ENCODE measurements around the gene RANBP17.
"Not testable (repeated sequence)": the region's sequence is repeated elsewhere in the genome, so short reads cannot be mapped to it uniquely, and the experiment has no call there.

RANBP17 gene

DNA sequence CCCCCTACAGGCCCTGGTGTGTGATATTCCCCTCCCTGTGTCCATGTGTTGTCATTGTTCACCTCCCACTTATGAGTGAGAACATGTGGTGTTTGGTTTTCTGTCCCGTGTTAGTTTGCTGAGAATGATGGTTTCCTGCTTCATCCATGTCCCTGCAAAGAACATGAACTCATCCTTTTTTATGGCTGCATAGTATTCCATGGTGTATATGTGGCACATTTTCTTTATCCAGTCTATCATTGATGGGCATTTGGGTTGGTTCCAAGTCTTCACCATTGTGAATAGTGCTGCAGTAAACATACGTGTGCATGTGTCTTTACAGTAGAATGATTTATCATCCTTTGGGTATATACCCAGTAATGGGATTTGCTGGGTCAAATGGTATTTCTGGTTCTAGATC lies 313.1 kb downstream of the RANBP17 start:
- not testable (repeated sequence) for H3K4me1 ChIP-seq (ENCODE audit: control insufficient read depth, insufficient read depth, low read length); H3K9me3 ChIP-seq (ENCODE audit: control insufficient read depth in 2 of 2, low read length in 2 of 2); H3K9ac ChIP-seq (ENCODE audit: low read length in 2 of 2); H3K36me3 ChIP-seq (ENCODE audit: control insufficient read depth in 2 of 2, insufficient read depth in 2 of 2, low read length in 2 of 2); H3K4me3 ChIP-seq (ENCODE audit: low read length in 2 of 2); H3K27ac ChIP-seq (ENCODE audit: low read length); H3K27me3 ChIP-seq (ENCODE audit: control insufficient read depth in 1 of 2, insufficient read depth in 2 of 2, low read length in 2 of 2)

DNA sequence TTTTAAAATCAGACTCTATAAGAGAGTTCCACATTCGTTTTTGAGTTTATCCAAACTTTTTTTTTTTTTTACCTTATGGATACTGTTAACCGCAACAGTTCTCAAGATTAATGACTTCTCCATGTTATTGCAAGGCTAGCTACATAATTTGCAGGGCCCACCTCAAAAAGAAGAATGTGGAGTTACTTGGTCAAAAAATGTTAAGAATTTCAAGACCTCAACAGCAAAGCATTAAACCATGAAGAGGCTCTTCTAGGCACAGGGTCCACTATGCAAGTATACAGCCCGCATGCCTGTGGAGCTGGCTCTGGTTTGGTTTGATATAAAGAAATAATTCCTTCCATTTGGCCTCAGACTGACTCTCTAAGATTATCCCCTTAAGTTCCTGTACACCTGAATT lies 313.9 kb downstream of the RANBP17 start:
- Histone ChIP-seq H3K27me3 (ENCODE audit: control insufficient read depth in 1 of 2, insufficient read depth in 2 of 2, low read length in 2 of 2) (no peaks in the 10 kb centered on the region), H3K36me3 (ENCODE audit: control insufficient read depth in 2 of 2, insufficient read depth in 2 of 2, low read length in 2 of 2) (no peaks in the 10 kb centered on the region), H3K4me1 (ENCODE audit: control insufficient read depth, insufficient read depth, low read length) (no peaks in the 10 kb centered on the region), H3K9ac (ENCODE audit: low read length in 2 of 2) (no peak overlapping the region), H3K9me3 (ENCODE audit: control insufficient read depth in 2 of 2, low read length in 2 of 2) (no peaks in the 10 kb centered on the region), H3K27ac (ENCODE audit: low read length) (no peak overlapping the region), H3K4me3 (ENCODE audit: low read length in 2 of 2) (no peak overlapping the region)

DNA sequence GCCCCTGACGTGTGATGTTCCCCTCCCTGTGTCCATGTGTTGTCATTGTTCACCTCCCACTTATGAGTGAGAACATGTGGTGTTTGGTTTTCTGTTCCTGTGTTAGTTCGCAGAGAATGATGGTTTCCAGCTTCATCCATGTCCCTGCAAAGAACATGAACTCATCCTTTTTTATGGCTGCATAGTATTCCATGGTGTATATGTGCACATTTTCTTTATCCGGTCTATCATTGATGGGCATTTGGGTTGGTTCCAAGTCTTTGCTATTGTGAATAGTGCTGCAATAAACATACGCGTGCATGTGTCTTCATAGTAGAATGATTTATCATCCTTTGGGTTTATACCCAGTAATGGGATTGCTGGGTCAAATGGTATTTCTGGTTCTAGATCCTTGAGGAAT lies 316.4 kb downstream of the RANBP17 start:
- H3K27me3 ChIP-seq (ENCODE audit: control insufficient read depth in 1 of 2, insufficient read depth in 2 of 2, low read length in 2 of 2); H3K4me1 ChIP-seq (ENCODE audit: control insufficient read depth, insufficient read depth, low read length); H3K4me3 ChIP-seq (ENCODE audit: low read length in 2 of 2); H3K9me3 ChIP-seq (ENCODE audit: control insufficient read depth in 2 of 2, low read length in 2 of 2); H3K9ac ChIP-seq (ENCODE audit: low read length in 2 of 2); H3K36me3 ChIP-seq (ENCODE audit: control insufficient read depth in 2 of 2, insufficient read depth in 2 of 2, low read length in 2 of 2); H3K27ac ChIP-seq (ENCODE audit: low read length): not testable (repeated sequence)

DNA sequence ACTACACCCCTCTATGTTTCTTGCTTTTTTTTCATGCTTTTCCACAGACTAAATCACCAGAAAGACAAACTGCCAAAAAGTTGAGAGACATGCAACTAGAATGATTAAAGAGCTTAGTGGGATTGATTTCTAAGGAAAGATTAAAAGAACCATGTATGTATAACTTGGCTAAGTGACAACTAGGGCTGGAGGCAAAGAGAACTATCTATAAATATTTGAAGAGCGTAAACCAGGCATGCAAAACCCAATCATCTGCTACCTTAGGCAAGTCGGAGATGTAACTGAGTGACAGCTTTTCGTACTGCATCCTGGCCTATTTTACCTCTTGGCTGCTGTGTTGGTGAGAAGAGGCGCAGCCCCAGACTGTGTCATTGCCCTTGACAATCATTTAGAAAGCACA lies 326.2 kb downstream of the RANBP17 start:
- H3K9me3 ChIP-seq (ENCODE audit: control insufficient read depth in 2 of 2, low read length in 2 of 2): no peaks in the 10 kb centered on the region
- no peaks in the 10 kb centered on the region for H3K4me1 ChIP-seq (ENCODE audit: control insufficient read depth, insufficient read depth, low read length)
- H3K27ac ChIP-seq (ENCODE audit: low read length): no peak overlapping the region
- H3K27me3 ChIP-seq (ENCODE audit: control insufficient read depth in 1 of 2, insufficient read depth in 2 of 2, low read length in 2 of 2): no peaks in the 10 kb centered on the region
- H3K4me3 ChIP-seq (ENCODE audit: low read length in 2 of 2): no peak overlapping the region
- H3K36me3 ChIP-seq (ENCODE audit: control insufficient read depth in 2 of 2, insufficient read depth in 2 of 2, low read length in 2 of 2): no peaks in the 10 kb centered on the region
- H3K9ac ChIP-seq (ENCODE audit: low read length in 2 of 2): no peak overlapping the region

DNA sequence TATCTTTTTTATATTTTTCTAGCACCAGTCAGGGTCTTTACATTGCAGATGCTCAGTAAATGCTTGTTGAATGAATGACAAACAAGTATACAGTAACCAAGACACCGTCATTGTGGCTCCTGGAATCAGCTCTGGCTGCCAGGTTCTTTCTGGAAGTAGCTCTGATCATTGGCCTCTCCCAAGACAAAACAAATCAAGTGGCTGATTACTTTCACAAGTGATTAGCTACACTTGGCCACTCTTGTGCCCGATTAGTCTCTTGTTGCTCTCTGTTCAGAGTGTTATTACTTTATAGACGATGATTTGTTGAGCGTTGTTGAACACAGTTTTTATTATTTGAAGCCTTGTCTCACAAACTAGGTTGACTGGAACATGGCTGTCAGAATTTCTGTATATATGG lies 327.6 kb downstream of the RANBP17 start:
- Histone ChIP-seq H3K9ac (ENCODE audit: low read length in 2 of 2) (no peak overlapping the region), H3K27ac (ENCODE audit: low read length) (no peak overlapping the region), H3K4me3 (ENCODE audit: low read length in 2 of 2) (no peak overlapping the region), H3K27me3 (ENCODE audit: control insufficient read depth in 1 of 2, insufficient read depth in 2 of 2, low read length in 2 of 2) (no peaks in the 10 kb centered on the region), H3K9me3 (ENCODE audit: control insufficient read depth in 2 of 2, low read length in 2 of 2) (no peaks in the 10 kb centered on the region), H3K4me1 (ENCODE audit: control insufficient read depth, insufficient read depth, low read length) (no peaks in the 10 kb centered on the region), H3K36me3 (ENCODE audit: control insufficient read depth in 2 of 2, insufficient read depth in 2 of 2, low read length in 2 of 2) (no peaks in the 10 kb centered on the region)

DNA sequence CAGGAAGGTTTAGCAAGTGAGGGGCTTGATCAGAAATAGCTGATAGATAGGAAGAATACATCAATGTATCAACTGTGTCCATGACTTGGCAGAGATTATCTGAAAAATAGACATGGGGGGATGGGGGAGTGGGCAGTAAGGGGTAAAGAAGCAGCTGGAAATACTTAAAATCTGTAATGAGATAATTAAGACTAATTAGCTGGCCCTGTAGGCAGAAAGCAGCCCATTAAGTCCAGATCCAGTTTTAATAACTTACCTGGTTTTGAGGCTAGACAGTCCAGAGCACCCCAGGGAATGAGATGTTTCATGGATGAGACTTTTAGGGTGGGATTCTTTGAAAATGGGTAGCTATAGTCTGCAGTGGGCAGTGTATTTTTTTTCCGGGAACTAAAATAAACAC lies 330.3 kb downstream of the RANBP17 start:
- no peaks in the 10 kb centered on the region for H3K36me3 ChIP-seq (ENCODE audit: control insufficient read depth in 2 of 2, insufficient read depth in 2 of 2, low read length in 2 of 2)
- H3K4me1 ChIP-seq (ENCODE audit: control insufficient read depth, insufficient read depth, low read length): no peaks in the 10 kb centered on the region
- no peaks in the 10 kb centered on the region for H3K9me3 ChIP-seq (ENCODE audit: control insufficient read depth in 2 of 2, low read length in 2 of 2)

DNA sequence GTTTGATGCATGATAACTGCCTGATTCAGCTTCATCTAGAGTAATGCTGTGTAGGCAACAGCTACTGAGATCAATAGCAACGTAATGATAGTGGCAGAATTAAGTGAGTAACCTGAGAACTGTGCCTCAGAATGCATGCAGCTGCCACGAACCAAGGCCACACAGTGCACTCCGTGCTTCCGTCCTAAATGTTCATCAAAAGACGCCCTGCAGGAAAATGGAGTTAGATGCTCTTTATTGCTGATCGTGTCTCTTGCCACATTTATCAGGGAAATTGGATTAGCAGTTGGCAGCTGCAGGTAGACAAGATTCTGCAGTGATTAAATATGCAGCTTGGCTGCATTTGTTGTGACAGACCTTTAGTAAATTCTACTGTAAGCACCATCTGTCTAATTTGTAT lies 339.5 kb downstream of the RANBP17 start:
- no peak overlapping the region for H3K4me3 ChIP-seq (ENCODE audit: low read length in 2 of 2)
- no peak overlapping the region for H3K27ac ChIP-seq (ENCODE audit: low read length)
- no peaks in the 10 kb centered on the region for H3K36me3 ChIP-seq (ENCODE audit: control insufficient read depth in 2 of 2, insufficient read depth in 2 of 2, low read length in 2 of 2)
- H3K4me1 ChIP-seq (ENCODE audit: control insufficient read depth, insufficient read depth, low read length): no peaks in the 10 kb centered on the region
- H3K9ac ChIP-seq (ENCODE audit: low read length in 2 of 2): no peak overlapping the region
- no peaks in the 10 kb centered on the region for H3K27me3 ChIP-seq (ENCODE audit: control insufficient read depth in 1 of 2, insufficient read depth in 2 of 2, low read length in 2 of 2)
- no peaks in the 10 kb centered on the region for H3K9me3 ChIP-seq (ENCODE audit: control insufficient read depth in 2 of 2, low read length in 2 of 2)

More for the DNA sequence above, 330.3 kb downstream of the RANBP17 start:
- Histone ChIP-seq H3K9ac (ENCODE audit: low read length in 2 of 2) (no peak overlapping the region), H3K27me3 (ENCODE audit: control insufficient read depth in 1 of 2, insufficient read depth in 2 of 2, low read length in 2 of 2) (no peaks in the 10 kb centered on the region), H3K4me3 (ENCODE audit: low read length in 2 of 2) (no peak overlapping the region), H3K27ac (ENCODE audit: low read length) (no peak overlapping the region)

DNA sequence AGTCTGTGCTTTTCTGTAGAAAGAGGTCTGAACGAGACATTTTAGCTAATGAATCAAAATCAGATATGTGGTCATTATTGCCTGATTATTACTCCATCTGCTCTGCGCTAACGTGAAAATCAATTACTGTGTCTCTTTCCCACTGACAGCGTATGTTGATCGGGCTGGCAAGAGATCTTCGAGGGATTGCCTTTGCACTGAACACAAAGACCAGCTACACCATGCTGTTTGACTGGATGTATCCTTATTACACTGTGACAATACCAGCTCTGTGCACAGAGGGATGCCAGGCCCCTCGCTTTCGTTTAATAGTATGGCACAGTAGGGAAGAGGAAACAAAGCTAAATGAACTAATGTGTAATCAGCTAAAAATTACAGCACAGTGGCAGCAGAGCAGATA lies 343.6 kb downstream of the RANBP17 start:
- H3K4me1 ChIP-seq (ENCODE audit: control insufficient read depth, insufficient read depth, low read length): no peaks in the 10 kb centered on the region

DNA sequence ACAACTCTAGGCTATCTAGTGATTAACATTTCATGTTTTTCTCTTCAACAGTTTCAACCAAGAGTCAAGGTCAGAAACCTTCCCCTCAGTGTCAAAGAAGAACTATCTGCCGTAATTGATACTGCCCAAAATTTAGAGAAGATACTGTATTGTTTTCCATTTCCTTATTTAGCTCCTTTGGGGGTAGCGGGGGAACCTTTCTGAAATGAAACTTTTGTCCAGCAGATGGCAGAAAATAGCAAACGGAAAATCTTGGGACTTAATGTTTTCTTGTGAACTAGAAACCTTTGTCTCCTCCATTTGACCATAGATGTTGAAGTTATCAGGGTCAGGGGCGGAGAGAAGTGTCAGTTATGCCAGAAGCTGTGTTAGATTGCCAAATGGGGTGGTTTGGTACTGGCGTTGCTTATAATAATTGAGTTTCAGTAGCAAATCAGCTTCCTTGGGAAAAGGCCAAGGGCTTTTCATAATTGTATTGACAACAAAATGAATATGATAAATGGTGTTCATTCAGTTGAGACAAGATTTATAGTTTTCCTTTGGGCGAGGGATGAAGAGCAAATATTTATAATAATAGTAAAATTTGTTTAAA lies 345.5 kb downstream of the RANBP17 start:
- H3K9ac ChIP-seq (ENCODE audit: low read length in 2 of 2): no peak overlapping the region
- no peaks in the 10 kb centered on the region for H3K36me3 ChIP-seq (ENCODE audit: control insufficient read depth in 2 of 2, insufficient read depth in 2 of 2, low read length in 2 of 2)
- H3K4me1 ChIP-seq (ENCODE audit: control insufficient read depth, insufficient read depth, low read length): no peaks in the 10 kb centered on the region
- H3K4me3 ChIP-seq (ENCODE audit: low read length in 2 of 2): no peak overlapping the region
- H3K27ac ChIP-seq (ENCODE audit: low read length): no peak overlapping the region
- H3K9me3 ChIP-seq (ENCODE audit: control insufficient read depth in 2 of 2, low read length in 2 of 2): no peaks in the 10 kb centered on the region
- H3K27me3 ChIP-seq (ENCODE audit: control insufficient read depth in 1 of 2, insufficient read depth in 2 of 2, low read length in 2 of 2): no peaks in the 10 kb centered on the region

More for the DNA sequence above, 343.6 kb downstream of the RANBP17 start:
- no peaks in the 10 kb centered on the region for H3K27me3 ChIP-seq (ENCODE audit: control insufficient read depth in 1 of 2, insufficient read depth in 2 of 2, low read length in 2 of 2)
- no peak overlapping the region for H3K4me3 ChIP-seq (ENCODE audit: low read length in 2 of 2)
- no peak overlapping the region for H3K27ac ChIP-seq (ENCODE audit: low read length)
- no peaks in the 10 kb centered on the region for H3K9me3 ChIP-seq (ENCODE audit: control insufficient read depth in 2 of 2, low read length in 2 of 2)
- H3K36me3 ChIP-seq (ENCODE audit: control insufficient read depth in 2 of 2, insufficient read depth in 2 of 2, low read length in 2 of 2): no peaks in the 10 kb centered on the region
- H3K9ac ChIP-seq (ENCODE audit: low read length in 2 of 2): no peak overlapping the region

DNA sequence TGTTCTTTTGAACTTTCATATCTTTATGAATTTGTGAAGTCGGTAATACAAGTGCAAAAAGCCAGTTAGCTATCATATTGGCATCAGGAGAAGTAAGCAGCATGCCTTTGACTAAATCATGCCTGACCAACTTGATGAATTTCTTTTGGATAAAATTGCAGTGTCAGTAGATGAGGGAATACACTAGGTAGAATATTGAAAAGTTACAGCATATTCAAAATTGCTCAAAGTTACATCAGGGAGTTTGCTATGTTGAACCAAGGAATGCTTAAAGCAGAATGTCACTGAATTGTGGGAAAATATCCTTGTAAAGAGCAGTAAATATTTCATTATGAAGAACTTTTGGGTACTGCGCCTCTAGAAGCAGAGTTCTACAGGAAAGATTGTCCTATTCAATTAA lies 360.1 kb downstream of the RANBP17 start:
- Histone ChIP-seq H3K4me1 (ENCODE audit: control insufficient read depth, insufficient read depth, low read length) (no peaks in the 10 kb centered on the region), H3K9ac (ENCODE audit: low read length in 2 of 2) (no peak overlapping the region), H3K4me3 (ENCODE audit: low read length in 2 of 2) (no peak overlapping the region), H3K36me3 (ENCODE audit: control insufficient read depth in 2 of 2, insufficient read depth in 2 of 2, low read length in 2 of 2) (no peaks in the 10 kb centered on the region), H3K27me3 (ENCODE audit: control insufficient read depth in 1 of 2, insufficient read depth in 2 of 2, low read length in 2 of 2) (no peaks in the 10 kb centered on the region), H3K9me3 (ENCODE audit: control insufficient read depth in 2 of 2, low read length in 2 of 2) (no peaks in the 10 kb centered on the region), H3K27ac (ENCODE audit: low read length) (no peak overlapping the region)

DNA sequence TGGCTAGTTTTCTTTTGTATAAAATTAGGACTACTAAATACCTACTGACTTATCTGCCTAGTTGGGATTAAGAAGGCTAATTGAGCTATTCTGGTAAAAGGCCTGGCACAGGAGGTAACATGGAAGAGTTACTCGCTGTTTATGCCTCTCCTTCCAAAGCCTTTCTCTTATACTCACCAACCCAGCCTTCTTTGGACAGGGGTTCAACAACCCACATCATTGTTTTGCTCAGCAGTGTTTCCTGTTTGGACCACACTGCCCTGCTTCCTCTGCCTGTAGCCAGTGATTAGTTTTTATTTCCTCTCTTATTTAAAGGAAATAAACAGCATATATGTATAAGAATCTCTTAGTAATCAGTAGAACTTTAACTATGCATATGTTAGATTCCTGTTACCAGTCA lies 362.1 kb downstream of the RANBP17 start:
- Histone ChIP-seq H3K27me3 (ENCODE audit: control insufficient read depth in 1 of 2, insufficient read depth in 2 of 2, low read length in 2 of 2) (no peaks in the 10 kb centered on the region), H3K36me3 (ENCODE audit: control insufficient read depth in 2 of 2, insufficient read depth in 2 of 2, low read length in 2 of 2) (no peaks in the 10 kb centered on the region), H3K9me3 (ENCODE audit: control insufficient read depth in 2 of 2, low read length in 2 of 2) (no peaks in the 10 kb centered on the region), H3K9ac (ENCODE audit: low read length in 2 of 2) (no peak overlapping the region), H3K4me1 (ENCODE audit: control insufficient read depth, insufficient read depth, low read length) (no peaks in the 10 kb centered on the region), H3K27ac (ENCODE audit: low read length) (no peak overlapping the region), H3K4me3 (ENCODE audit: low read length in 2 of 2) (no peak overlapping the region)
